GM18907 (cell line): ENCODE measurements around the gene SEMA3C.

Experiments
- ATAC-seq: cut with Tn5 transposase; IDR thresholded peaks from one replicate; pipeline ENCODE4 v1.9.1; 2021; ENCODE audit warnings: mild to moderate bottlenecking, moderate library complexity; ENCODE audit not compliant: unreplicated experiment

The SEMA3C gene

DNA sequence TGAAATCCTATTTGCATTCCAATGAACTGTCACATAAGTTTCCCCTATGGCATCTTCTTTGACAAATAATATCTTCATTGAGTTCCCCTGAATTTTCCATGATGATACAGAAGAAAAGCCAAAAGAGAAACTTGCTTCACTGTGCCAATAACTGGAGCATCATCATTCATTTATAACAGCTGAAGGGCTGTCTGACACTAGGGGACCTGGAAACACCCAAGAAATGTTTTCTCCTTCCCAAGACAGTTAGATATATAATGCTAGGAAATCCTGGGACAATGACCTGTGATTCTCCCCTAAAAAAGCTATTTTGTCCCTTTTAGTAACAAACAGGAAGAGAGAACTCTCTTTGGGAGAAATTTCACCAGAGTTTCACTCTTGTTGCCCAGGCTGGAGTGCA is 133.6 kb downstream of the SEMA3C start:
- no peak for ATAC-seq

DNA sequence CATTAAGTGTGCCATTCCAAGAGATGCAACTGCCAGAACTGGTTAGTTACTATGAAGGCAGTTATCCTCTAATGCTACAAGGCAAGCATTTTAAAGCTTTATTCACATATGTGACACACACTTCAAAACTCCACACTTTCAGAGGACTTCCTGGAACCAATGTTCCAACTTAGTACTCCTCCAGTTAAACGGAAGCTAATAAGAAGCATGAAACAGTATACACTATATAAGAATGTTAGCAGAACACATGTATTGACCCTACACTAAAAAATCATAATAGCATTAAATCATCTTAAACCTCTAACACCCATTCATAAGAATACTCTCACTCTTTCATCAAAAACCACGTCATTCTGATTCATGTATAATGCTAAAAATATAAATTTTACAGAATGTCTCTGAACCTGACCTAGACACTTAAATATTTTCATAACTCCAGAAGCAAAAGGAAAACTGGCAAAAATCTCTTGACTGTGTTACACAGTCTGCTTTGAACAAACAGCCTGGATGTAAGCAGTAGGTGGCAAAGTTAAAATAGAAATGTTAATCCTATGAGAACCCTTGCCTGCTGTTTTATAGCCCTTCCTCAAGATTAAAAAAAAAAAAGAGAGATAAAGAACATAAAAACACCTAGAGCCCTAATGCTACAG is 135.0 kb downstream of the SEMA3C start:
- ATAC-seq, result no peak

DNA sequence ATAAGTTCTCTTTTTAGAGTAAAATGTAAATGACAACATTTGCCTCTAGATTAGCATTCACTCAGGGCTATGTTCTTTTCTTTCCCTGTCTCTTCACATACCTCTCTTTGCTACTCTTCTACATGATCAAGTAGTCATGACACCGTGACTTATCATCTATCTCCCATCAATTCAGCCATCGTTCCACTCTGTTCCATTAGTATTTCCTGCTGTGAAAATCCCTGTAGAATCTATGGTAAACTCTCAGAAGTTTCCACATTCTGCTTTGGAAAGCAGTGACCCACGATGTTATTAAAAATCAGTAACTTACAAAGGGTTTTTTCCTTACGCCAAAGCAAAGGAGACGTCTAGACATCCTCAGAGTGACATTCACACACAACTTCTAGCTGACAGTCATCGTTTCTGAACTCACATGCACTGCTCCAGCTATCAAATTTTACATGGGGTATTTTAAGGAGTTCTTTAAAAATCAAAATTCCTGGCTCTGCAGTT is 135.6 kb downstream of the SEMA3C start:
- ATAC-seq, result no peak

DNA sequence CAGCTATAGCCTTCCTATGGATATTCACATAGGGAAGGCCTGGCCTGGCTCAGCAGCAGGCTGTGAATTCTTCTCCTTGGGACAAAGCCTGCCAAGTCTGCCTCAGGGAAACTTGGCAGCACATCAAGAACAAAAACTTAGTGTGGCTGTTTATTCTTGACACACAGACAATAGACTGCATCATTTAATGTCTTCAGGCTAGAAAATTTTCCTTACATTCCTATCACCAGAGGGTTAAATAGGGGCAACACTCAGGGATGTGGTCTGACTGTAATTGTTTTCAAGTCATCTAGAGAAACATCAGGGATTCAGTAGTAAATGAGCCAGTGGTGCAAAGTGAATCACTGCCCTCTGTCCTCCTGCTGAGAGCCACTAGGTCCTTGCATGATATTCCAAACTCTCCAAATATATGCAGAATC is 137.3 kb downstream of the SEMA3C start:
- no peak for ATAC-seq

DNA sequence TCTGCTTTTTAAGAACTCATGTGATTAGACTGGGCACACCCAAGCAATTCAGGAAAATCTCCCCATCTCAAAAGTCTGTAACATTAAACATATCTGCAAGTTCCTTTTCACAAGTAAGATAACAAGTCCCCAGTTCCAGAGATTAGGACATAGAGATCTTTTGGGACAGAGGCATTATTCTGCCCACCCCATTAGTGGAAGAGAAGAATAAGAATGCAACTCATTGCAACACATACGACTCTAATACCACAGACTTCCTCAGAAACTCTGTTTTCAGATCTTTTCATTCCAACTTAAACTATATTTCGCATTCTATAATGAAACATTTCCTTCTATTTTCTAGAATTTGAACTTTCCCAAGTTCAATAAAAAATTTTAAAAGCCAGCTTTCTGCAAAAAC is 137.7 kb downstream of the SEMA3C start:
- ATAC-seq, result no peak

DNA sequence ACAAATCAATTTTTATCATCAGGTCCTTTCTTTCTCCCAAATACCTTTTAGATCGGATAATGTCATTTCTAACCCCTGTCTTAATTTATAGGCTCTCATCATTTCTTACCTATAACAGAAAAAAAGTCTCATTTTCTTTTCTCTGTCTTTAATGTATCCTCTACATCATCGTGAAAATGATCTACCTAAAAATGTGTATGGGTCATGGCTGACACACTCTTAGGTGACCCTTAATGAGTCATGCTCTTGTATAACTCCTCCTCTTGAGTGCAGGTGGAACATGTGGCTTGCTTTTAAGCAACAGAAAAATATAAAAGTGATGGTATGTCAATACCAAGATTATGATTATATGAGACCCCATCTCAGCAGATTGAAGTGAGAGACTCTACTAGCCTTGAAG is 139.4 kb downstream of the SEMA3C start:
- no peak for ATAC-seq

DNA sequence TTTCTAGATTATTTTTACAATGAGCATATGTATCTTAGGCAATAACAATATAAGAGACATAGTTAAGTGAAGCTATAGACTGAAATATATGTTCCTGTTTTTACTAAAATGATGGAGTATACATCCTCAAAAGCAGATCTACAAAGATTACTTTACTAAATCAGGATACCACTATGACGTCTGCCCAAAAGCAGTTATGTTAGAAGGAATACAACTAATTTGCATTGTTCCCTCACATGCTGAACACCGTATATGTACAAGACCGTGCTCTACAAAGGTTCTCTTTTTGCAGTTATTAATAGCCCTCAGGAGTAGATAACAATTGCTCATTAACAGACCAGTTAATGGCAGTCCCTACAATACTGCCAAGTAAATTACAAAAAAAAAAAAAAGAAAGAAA is 143.0 kb downstream of the SEMA3C start:
- ATAC-seq, result no peak

DNA sequence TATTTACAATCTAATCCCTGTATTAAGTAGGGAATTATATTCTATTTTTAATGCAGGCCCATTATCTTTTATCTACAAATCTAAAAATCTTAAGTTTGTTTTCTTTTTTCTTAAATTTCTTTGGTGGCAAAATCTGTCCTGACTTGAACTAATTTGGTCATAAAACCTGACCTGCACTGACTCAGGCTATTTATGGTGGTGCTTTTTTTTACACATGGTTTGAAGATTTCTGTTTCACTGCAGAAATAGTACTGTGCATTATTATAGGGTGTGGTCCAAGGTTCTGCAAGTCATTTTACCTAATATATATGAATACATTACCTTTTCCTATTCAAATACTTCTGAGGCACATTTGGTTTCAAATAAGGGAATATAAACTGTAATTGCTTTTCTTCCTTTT is 143.4 kb downstream of the SEMA3C start:
- no peak for ATAC-seq

DNA sequence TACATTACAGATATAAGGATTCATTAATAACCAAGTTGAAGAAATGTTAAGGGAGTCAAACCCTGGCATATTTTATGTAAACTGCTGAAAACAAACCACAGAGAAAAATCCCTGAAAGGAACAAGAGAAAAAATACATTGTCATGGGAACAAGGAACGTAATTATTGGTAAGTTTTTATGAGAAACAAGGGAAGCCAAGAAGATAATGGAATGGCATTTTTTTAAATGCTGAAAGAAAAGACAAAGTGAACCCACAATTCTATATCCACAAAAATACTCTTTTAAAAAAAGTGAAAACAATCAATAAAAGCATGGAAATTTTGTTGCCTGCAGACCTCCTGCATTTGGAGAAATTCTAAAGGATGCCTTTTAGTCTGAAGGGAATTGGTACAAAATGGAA is 144.0 kb downstream of the SEMA3C start:
- ATAC-seq, result no peak

DNA sequence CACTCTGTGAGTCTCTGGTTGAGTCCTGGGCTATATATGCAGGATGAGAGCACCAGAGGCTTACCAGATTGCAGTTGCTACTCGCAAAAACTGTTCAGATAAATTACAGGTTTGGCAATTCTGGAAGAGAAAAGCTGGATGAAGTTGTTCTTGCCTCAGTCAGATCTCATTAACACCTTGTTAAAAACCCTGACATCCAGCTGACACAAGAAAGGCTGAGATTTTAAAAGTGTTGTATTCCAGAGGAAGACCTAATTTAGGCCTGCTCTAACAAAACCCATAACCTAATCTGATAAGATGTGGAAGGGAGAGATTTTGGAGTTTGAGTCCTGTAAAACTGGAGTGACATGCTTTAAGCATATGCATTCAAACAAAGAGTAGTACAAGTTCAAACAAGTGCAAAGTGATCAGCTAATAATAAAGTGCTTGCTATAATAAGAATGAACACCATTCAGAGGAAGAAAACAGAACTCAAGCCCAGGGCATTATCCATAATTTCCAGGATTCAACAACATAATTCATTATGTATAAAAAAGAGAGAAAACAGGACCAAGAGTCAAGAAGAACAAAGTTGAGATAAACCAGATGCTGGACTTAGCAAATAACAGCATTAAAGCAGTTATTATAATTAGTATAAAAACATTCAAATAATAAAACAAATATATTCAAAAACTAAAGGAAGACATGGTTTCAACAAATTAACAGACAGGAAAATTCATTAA is 144.9 kb downstream of the SEMA3C start:
- ATAC-seq, result no peak

DNA sequence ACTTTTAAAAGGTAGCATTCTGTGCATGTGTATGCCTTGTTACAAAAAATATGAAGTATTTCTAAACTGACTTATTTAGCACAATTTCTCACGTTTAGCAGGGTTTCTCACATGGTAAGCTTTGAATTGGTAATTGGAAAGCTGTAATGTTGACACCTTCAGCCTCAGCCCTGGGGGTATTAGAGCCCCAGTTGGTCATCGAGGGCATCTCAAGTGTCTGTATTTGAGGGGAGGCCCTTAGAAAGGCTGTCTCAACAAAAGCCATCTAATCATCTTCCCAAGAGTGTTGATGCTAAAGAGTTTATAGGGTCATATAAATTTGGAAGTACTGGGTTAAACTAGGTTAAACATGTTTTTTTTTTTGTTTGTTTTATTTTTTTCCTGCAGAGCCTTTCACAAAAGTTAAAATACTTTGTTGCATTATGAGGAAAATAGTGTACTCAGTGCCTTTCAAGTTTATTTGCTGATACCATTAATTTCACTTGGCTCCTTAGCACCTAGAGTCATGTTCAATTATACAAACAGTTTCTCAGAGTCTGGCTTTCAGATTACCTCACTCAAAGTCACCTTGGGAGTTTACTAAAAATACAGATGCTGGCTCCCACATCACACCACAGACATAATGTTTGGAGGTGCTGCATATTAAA is 146.4 kb downstream of the SEMA3C start:
- no peak for ATAC-seq

DNA sequence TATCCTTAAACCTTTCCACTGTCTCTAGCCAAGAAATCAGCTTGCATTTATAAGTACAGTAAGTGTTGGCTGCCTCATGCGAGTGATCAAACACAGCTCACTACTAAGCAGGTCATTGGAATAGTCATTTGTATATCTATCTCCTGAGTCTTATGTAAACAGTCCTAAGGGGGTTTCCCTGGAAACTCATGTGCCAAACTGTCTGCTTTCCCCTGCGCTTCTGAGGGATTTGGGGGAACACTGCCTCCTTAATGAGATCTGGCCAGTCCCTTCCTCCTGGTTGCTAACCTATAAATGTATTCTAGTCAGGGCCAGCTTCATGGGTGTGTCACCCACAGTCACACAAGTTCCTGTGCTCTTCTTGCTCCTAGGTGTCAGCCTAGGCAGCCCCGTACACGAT is 147.3 kb downstream of the SEMA3C start:
- no peak for ATAC-seq

DNA sequence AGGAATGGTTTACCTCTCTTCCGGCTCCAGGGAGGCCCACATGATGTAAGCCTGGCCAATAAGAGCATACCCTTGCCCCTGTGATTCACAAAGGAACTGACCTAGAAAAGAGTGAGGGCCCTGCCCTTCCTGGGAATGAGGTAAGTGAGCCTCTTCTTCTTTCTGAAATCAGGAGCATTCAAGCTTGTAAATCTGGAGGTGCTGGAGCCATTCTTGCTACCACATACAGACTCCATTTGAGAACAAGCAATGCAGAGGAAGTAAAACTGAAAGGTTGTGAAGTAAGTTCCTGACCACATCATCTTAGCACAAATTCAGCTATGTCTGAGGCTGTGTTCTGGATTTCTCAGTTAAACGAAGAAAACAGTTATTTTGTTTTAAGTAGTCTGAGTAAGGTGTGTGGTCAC is 148.2 kb downstream of the SEMA3C start:
- peak; percentile 81 for ATAC-seq

DNA sequence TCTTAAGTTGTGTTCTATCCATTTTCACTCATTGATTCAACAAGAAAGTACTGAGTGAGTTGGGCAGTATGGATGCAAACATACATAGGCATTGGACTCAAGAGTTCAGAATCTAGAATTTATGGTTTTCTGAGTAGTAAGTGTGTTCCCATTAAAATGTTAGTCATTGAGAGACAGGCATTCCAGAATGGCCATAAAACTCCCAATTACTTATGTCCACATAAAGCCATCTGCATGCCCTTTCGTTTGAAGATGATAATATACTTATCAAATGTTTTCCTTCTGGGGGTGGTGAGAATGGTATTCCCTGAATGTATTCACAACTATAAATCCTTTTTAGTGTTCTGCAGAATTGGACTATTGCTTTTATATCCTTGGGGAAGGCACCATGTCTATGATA is 148.8 kb downstream of the SEMA3C start:
- ATAC-seq, result no peak

DNA sequence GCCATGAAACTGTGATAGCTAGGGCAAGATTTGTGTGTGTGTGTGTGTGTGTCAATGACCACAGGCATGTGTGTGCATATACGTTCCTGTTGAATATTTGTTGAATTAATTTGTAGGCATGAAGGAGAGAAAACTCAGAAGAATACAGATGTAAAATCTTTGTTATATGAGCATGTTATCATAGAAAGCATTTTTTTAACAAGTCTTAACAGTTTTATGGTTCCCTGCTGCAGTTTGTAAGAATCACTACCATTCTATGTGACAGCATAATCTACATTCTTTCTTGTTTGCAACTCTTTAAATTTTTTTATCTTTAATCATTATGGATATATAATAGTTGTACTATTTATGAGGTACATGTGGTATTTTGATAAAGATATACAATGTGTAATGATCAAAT is 150.1 kb downstream of the SEMA3C start:
- ATAC-seq, result no peak

DNA sequence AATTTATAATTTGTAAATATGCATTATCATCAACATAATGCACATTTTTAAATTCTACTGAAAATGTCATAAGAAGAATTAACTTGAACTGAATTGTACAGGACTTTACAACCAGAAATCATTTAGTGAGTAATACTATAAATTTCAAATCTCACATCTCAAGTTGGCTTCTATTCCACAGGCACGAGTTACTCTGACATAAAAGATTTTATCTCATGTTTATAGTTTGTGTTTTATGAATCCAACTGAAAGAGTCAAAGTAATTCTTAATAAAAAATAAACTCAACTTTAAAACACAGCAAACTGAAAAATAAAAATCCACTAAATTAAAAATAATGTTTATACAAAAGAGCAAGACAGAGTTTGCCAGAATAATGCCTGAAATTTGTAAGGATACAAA is 151.2 kb downstream of the SEMA3C start:
- ATAC-seq, result no peak

DNA sequence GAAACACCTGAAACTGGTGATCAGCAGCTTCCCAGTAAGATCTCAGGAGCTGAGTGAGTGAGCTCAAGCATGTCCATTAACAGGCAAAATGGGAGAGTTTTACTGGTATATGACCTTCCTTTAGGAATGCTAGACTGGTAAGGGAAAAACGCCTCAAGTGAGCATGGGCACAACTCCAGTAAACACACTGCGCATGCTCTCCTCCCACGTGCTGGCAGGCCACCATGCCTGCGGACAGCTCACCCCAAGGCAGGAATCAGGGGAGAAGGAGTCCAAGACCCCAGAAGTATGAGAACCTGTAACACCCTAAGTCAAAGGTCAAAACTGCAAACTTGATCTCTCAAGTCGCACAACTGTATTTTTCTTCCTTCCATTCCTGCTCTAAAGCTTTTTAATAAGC is 152.1 kb downstream of the SEMA3C start:
- no peak for ATAC-seq

DNA sequence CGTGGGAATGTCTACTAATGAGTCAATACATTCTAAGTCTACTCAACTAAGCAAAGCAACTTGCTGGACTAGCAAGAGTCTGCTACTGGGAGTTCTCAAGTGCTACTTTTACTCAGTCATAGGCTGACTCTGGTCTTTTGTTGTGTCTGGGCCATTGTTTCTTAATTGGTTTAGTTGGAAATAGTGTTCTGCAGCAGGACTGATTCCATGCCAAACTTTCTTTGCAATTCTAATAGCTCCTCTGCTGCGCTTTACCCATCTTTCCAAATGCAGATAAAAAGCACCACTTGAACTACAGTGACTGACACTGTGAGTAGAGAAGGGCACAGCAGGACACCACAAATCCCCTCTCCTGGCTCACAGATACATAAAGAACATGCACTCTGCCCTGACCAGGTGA is 154.7 kb downstream of the SEMA3C start:
- ATAC-seq, result no peak

DNA sequence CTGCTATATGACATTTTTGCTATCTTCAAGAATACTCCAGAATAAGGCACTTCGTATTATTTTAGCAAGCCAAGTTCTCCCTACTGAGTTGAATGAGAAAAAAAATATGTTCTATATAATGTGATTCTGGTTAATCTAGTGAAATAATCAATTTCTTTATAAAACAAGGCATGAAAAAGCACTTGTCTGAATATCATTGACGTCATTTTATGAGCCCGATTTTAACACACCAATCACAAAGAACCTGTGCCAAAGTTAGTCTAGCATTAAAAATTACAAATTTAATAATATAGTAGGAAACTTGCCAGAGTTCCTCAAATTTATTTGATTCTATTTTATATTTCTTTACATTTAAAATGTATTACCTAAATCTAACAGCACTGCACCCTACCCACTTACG is 155.1 kb downstream of the SEMA3C start:
- no peak for ATAC-seq

DNA sequence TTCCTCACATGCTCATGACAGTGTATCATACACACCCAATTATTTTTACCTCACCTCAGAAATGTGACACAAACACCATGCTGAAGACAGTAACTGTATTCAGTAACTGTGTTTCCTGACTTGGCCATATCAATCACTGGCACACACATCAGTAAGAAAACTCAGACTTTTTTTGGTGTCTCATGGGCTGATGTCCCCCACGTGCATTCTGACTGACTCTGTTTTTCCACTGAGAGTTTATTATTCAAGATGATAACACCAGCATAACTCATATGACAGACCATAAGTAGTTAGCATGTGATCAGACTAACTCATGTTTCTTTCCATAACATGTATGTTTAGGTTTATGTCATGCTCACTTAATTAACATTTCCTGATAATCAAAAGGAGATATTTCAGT is 155.6 kb downstream of the SEMA3C start:
- no peak for ATAC-seq

DNA sequence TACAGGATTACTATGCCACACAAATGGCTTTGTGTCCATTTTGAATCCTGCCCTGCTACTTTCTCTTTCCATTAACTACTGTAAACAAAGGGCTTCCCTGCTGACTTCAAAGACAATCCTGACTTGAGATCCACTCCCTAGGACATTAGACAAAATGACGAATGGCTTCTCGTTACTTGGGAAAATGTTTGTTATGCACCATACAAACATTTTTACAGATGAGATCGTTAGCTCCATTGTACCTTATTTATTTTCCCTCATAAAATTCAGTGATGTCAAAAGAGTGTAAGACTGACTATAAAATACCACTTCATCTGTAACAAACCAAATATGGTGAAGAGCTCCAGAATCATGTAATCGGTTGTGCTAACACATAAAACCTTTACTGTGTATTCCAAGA is 158.6 kb downstream of the SEMA3C start:
- ATAC-seq, result no peak
